Adipocyte (in vitro differentiated cells): Measurements from ENCODE around the gene CAVIN1.
A peak's percentile ranks its signal among the peaks of the same experiment; 100 is the strongest.

ENCODE experiments used
- DNase-seq: peaks from one replicate; pipeline ENCODE4 v3.0.0-alpha.2; 2015; ENCODE audit warnings: low read depth
- H3K27me3 ChIP-seq: replicated peaks from 2 replicates; pipeline ENCODE4 v1.7.0; 2013; ENCODE audit warnings: mild to moderate bottlenecking, low read length, moderate library complexity; ENCODE audit not compliant: control insufficient read depth, insufficient read depth
- H3K36me3 ChIP-seq: 2 replicates; pipeline ENCODE4 v1.7.0; 2013; ENCODE audit warnings: low read length, mild to moderate bottlenecking, moderate library complexity; ENCODE audit not compliant: control insufficient read depth, insufficient read depth, severe bottlenecking
- H3K4me1 ChIP-seq: 2 replicates; pipeline ENCODE4 v1.7.0; 2013; ENCODE audit warnings: mild to moderate bottlenecking, low read length, moderate library complexity; ENCODE audit not compliant: control insufficient read depth, insufficient read depth
- H3K4me3 ChIP-seq: 2 replicates; pipeline ENCODE4 v1.7.0; 2013; ENCODE audit warnings: mild to moderate bottlenecking, low read length, moderate library complexity
- H3K9ac ChIP-seq: 2 replicates; pipeline ENCODE4 v1.7.0; 2013; ENCODE audit warnings: mild to moderate bottlenecking, low read length, moderate library complexity
- H3K9me3 ChIP-seq: 2 replicates; pipeline ENCODE4 v1.7.0; 2013; ENCODE audit warnings: mild to moderate bottlenecking, low read length, moderate library complexity; ENCODE audit not compliant: control insufficient read depth

CAVIN1 gene, protein sequence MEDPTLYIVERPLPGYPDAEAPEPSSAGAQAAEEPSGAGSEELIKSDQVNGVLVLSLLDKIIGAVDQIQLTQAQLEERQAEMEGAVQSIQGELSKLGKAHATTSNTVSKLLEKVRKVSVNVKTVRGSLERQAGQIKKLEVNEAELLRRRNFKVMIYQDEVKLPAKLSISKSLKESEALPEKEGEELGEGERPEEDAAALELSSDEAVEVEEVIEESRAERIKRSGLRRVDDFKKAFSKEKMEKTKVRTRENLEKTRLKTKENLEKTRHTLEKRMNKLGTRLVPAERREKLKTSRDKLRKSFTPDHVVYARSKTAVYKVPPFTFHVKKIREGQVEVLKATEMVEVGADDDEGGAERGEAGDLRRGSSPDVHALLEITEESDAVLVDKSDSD

DNA sequence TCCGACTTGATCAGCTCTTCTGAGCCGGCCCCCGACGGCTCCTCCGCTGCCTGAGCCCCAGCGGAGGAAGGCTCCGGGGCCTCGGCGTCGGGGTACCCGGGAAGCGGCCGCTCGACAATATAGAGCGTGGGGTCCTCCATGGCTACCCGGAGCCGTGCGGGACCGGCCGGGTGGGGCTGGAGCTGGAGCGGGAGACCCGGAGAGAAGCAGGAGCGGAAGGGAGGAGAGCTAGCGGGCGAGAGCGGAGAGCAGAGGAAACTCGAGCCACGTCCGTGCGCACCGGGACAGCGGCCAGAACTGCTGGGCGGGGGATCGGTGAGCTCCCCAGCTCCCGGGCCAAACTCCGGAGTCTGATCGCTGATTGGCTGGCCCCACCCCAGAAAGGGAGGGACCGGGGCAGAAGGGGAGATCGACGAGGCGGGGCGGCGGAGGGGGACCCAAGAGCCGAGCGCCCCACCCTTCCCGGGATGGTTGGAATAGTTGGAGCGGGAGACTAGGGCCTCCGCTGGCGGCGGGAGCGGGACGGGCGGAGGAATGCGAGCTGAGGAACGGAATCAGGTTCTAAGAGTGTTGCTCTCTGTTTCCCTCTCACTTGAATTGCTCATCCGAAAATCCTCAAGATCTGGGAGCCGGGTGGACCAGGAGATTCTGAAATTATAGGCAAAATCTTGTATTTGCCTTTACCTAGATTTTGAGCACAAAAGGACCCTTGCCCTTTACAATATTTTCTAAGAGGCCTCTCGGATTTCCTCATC lies at the start of gene CAVIN1:
TSS of gene CAVIN1 (minus strand) at position 299 of the 755 bp plus-strand sequence. CDS start at position 140, 159 bp downstream.
- Histone ChIP-seq H3K4me1 (peaks cover 53% of the 10 kb centered on the region), H3K27me3 (no peaks in the 10 kb centered on the region), H3K4me3 (peak within 1 kb of the TSS; percentile 97), H3K9me3 (no peaks in the 10 kb centered on the region), H3K9ac (peak within 1 kb of the TSS; percentile 100), H3K36me3 (peaks cover 5% of the 10 kb centered on the region)
- DNase-seq: peak; percentile 100

DNA sequence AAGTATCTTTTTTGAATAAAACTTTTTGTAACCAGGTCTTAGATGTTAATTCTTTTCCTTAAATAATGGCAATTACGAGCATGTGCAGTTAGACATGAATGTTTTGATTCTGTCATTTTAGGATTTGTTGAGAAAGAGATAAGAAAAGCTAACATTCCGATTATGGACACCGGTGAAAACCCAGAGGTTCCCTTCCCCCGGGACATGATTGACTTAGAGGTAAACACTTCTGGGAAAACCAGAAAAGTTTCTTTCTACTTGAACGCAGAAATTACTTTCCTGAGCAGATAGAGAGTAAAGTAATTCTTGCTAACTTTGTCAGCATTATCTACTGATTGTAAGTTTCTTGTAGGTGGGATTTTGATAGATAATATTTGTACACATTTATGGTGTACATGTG lies 44.8 kb upstream of the CAVIN1 start:
- DNase-seq: no peak
- Histone ChIP-seq H3K27me3 (no peaks in the 10 kb centered on the region), H3K36me3 (peaks cover 56% of the 10 kb centered on the region), H3K9me3 (no peaks in the 10 kb centered on the region), H3K9ac (no peak overlapping the region), H3K4me1 (peaks cover 4% of the 10 kb centered on the region), H3K4me3 (no peak overlapping the region)

DNA sequence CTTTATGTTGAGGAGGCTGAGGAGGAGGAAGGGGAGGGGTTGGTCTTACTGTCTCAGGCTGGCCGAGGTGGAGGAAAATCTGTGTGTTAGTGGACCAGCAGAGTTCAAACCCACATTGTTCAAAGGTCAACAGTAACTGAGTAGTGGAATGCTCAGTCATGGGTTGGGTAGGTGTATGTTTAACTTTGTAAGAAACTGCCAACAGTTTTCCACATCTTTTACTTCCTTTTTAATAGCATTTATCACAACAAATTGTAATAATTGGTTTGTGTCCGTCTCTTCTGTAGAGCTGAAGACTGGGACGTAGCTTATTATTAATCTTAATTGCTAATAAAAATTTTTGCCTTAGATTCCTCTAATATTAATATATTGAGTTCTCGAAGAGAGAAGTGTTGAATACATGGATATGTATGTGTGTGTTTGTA lies 40.9 kb upstream of the CAVIN1 start:
- H3K36me3 ChIP-seq: peaks cover 38% of the 10 kb centered on the region
- no peaks in the 10 kb centered on the region for H3K9me3 ChIP-seq
- H3K27me3 ChIP-seq: no peaks in the 10 kb centered on the region
- no peak overlapping the region for H3K4me3 ChIP-seq
- no peak overlapping the region for H3K9ac ChIP-seq
- no peak for DNase-seq
- H3K4me1 ChIP-seq: peaks cover 12% of the 10 kb centered on the region

DNA sequence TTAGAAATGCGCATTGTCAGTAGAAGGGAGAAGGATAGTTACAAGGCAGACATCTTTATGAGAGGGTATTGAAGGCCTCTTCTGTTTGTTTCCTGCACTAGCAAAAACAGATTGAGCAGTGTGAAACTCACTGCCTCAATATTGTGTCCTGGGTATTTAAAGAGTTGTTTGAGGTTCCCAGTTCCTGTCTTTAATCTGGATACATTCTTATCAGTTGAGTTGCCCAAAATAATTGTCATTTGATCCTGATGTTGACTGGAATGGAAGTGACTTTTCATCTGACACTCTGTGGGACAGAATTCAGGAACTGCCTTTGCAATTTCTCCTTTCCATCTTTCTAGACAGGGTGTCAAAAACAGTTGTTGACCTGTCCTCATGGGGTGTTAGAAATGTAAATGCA lies 37.3 kb upstream of the CAVIN1 start:
- Histone ChIP-seq H3K9me3 (no peaks in the 10 kb centered on the region), H3K4me3 (peak overlapping the region; percentile 98), H3K36me3 (peaks cover 15% of the 10 kb centered on the region), H3K9ac (peak overlapping the region; percentile 92), H3K27me3 (no peaks in the 10 kb centered on the region), H3K4me1 (peaks cover 31% of the 10 kb centered on the region)
- peak; percentile 30 for DNase-seq

DNA sequence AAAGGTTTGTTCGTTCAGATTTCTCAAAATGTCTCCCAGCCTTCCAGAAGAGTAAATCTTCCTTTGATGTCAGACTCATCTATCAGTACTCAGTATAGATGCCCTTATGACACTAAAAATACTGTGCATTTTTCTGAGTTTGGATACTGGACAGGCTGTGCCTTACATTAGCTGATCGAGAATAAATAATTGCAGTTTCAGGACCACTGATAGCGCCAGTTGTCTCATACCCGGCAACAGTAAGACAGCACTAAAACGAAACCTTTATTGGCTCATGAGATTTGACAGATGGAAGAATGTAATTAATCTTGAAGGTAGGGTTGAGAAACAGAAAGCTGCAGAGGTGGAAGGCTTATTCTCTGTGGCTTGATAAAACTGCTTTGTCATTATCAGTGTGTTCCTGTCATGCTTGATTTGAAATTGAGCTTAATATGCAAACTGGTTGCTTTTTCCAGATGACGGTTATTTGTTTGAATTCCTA lies 36.8 kb upstream of the CAVIN1 start:
- peak overlapping the region; percentile 92 for H3K9ac ChIP-seq
- H3K4me3 ChIP-seq: peak overlapping the region; percentile 98
- DNase-seq: peak; percentile 78
- H3K36me3 ChIP-seq: peaks cover 15% of the 10 kb centered on the region
- H3K4me1 ChIP-seq: peaks cover 31% of the 10 kb centered on the region
- no peaks in the 10 kb centered on the region for H3K9me3 ChIP-seq
- H3K27me3 ChIP-seq: no peaks in the 10 kb centered on the region

DNA sequence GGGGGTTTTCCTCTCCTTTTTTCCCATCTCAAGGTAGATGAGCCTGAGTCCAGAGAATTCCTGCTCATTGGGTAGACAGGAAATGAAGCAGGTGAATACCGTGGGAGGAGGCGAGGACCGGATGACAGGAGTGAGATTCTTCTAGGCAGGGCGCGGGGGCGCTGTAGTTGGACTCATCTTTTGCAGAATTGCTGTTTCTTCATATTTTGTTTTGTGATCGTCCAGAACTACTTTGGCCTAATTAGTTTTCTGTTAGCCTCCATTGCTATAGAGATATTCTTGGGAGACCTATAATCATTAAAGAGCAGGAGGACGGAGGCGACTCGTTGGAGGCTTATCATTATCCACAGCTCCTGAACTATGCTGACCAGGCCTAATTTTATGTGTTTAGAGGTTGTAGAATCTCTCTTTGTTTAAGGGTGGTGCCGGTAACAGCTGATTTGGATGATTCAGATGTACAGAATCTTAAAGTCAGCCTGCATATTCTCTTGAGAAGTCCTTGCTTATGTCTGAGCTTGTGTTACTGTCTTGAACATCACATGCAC lies 36.3 kb upstream of the CAVIN1 start:
- Histone ChIP-seq H3K36me3 (peaks cover 15% of the 10 kb centered on the region), H3K9ac (peak overlapping the region; percentile 92), H3K27me3 (no peaks in the 10 kb centered on the region), H3K9me3 (no peaks in the 10 kb centered on the region), H3K4me3 (peak overlapping the region; percentile 98), H3K4me1 (peaks cover 31% of the 10 kb centered on the region)
- DNase-seq: peak; percentile 77

DNA sequence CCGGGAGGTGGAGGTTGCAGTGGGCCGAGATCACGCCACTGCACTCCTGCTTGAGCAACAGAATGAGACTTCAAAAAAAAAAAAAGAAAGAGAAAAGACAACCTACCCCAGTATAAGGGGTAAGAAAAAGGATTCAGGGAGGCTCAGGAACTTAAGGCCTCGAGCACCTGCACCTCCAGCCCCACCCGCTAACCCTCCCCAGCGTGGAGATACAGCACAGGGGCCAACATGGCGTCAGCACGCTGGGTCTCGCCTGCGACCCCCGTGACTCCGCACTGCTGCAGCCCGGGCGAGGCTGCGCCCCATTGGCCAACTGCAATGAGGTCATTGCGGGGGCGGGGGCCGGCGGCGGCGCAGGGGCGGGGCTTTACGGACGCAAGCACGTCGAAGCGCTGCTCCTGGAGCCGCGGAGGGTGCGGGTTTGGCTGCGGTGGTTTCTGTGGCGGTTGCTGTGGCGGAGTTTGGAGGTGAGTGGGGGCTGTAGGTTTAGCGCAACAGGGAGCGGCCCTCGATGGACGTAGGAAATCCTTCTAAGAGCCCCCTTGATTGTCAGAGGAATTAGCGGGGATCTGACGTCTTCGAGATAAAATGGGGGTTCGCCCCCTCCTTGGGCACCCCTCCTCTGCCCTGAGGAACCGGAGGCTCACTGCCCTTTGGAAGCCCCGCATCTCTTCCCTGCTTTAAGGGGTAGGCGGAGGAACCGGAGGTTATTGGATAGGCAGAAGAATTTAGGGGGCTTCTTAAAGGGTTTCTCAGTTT lies 35.6 kb upstream of the CAVIN1 start, which contains the start of gene ATP6V0A1:
TSS of gene ATP6V0A1 (plus strand) at position 382 of the 759 bp plus-strand sequence. CDS start 2,017 bp downstream, outside the sequence.
- H3K4me3 ChIP-seq: peak within 1 kb of the TSS; percentile 98
- H3K36me3 ChIP-seq: peaks cover 11% of the 10 kb centered on the region
- peak; percentile 96 for DNase-seq
- no peaks in the 10 kb centered on the region for H3K9me3 ChIP-seq
- H3K9ac ChIP-seq: peak within 1 kb of the TSS; percentile 92
- peaks cover 31% of the 10 kb centered on the region for H3K4me1 ChIP-seq
- H3K27me3 ChIP-seq: no peaks in the 10 kb centered on the region

DNA sequence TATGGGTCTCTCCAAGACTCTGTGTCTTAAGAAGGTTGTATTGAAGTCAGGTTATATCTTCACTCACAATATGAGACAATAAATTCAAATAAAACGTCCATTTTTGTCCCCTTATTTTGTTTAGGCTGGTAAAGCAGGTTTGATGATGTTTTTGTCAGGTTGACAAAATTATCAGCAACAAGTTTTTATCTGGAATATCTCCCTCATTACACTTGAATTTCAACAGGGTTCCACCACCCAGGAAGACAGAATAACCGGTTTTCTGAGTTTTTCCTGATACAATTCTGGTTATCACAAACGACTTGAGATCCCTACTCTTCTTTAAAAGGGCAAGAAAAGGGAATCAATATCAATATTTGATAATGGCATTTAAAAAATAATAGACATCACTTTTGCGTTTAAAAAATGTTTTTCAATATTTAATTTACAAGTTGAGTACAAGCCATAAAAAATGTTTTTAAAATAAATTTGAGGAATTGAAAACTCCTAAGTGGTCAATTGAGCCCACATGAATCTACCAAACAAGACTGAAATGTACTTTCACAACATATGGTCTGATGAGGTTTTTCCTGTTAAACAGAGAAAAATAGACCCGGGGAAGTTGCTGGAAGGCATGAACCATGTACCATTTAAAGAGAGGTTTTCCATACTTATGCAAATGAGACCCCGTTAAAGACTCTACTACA lies 34.2 kb upstream of the CAVIN1 start:
- H3K4me1 ChIP-seq: peaks cover 35% of the 10 kb centered on the region
- peaks cover 5% of the 10 kb centered on the region for H3K36me3 ChIP-seq
- H3K9me3 ChIP-seq: no peaks in the 10 kb centered on the region
- peak; percentile 11 for DNase-seq
- no peaks in the 10 kb centered on the region for H3K27me3 ChIP-seq
- H3K4me3 ChIP-seq: peak overlapping the region; percentile 60
- H3K9ac ChIP-seq: peak overlapping the region; percentile 29

DNA sequence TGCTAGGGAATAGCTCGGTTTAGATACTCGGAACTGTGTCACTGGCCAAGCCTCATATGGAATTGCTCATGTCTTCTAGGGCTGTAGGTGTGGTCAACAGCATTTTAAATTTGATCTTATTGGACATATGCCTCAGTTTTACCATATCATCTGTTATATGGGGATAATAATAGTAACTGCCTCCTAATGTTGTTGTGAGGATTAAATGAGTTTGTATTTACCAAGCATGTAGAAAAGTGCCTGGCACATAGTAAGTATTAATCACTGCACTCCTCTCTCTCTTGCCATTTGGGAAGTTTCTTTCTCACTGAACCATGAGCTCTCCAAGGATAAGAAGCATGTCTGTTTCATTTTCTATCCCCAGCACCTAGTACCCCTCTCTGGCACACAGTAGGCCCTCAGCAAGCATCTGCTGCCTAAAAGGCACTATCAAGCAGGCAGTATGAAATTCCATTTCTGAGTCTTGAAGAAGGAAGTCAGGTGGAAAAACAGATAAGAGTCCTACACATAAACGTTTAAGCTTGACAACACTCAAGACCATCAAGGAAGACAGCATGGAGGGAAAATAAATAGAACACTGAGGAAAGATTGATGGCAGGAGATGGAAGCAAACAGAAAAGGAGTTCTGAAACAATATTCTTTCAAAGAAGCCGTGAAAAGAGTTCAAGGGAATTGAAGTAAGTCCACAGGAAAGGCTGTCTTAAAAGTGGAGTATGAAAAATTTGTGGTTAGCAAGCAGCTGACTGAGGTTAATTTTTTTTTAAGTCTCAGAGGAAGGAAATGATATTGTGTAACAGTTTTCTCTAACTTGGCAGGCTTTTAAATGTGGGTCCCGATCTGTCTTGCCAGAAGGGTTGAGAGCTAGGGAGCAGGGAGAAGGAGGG lies 33.4 kb upstream of the CAVIN1 start:
- H3K27me3 ChIP-seq: no peaks in the 10 kb centered on the region
- H3K9ac ChIP-seq: peak overlapping the region; percentile 59
- H3K9me3 ChIP-seq: no peaks in the 10 kb centered on the region
- H3K4me1 ChIP-seq: peaks cover 35% of the 10 kb centered on the region
- peaks cover 5% of the 10 kb centered on the region for H3K36me3 ChIP-seq
- DNase-seq: peak; percentile 87
- peak overlapping the region; percentile 60 for H3K4me3 ChIP-seq
